BLaER1 treated with 17β-estradiol and CSF1 and Interleukin-3, amounts not matched to agents 10 nM and 100 nM (cell line): ENCODE data around the gene RAP2A.
A peak's percentile ranks its signal among the peaks of the same experiment; 100 is the strongest.

Experiments used
- H3K27ac ChIP-seq, 11 experiments: shearing (Covaris generic); formaldehyde crosslinking; 2 replicates each; pipeline ENCODE4 v1.8.1; 2022
- H3K27me3 ChIP-seq, 11 experiments: shearing (Covaris generic); formaldehyde crosslinking; 2 replicates each; pipeline ENCODE4 v1.8.1; 2022
- H3K36me3 ChIP-seq, 11 experiments: shearing (Covaris generic); formaldehyde crosslinking; 2 replicates each; pipeline ENCODE4 v1.8.1; 2022
- H3K4me1 ChIP-seq, 10 experiments: shearing (Covaris generic); formaldehyde crosslinking; 2 replicates each; pipeline ENCODE4 v1.8.1; 2022
- H3K4me2 ChIP-seq, 11 experiments: shearing (Covaris generic); formaldehyde crosslinking; 2 replicates each; pipeline ENCODE4 v1.8.1; 2022
- H3K4me3 ChIP-seq, 10 experiments: shearing (Covaris generic); formaldehyde crosslinking; 2 replicates each; pipeline ENCODE4 v1.8.1; 2022
- H3K9ac ChIP-seq, 11 experiments: shearing (Covaris generic); formaldehyde crosslinking; 2 replicates each; pipeline ENCODE4 v1.8.1; 2022
- H3K9me3 ChIP-seq, 11 experiments: shearing (Covaris generic); formaldehyde crosslinking; replicated peaks in 1 of 11; 2 replicates each; pipeline ENCODE4 v1.8.1; 2022
- H4K20me1 ChIP-seq, 11 experiments: shearing (Covaris generic); formaldehyde crosslinking; 2 replicates each; pipeline ENCODE4 v1.8.1; 2022
- Cebpa-rat ChIP-seq, 11 experiments: shearing (Covaris generic); IDR thresholded peaks; 2 replicates each; pipeline ENCODE4 v1.8.1; 2022

Gene RAP2A

GRCh38 chr13:97499181-97499580 lies 65.2 kb downstream of the RAP2A start:
- H3K9me3 ChIP-seq = 0 out of 22 replicates have a peak, but pooled peaks cover 0 to 3% (median 0%) of the 10 kb centered on the region in 11 experiments
- H4K20me1 ChIP-seq = no peaks in the 10 kb centered on the region
- 0 out of 22 replicates have a peak overlapping the region, but pooled peaks of 1 of the 11 experiments have one; percentile 15 for H3K4me2 ChIP-seq
- no peak for TF ChIP-seq Cebpa-rat (IDR thresholded peaks at IDR 0.05)
- no peak overlapping the region for H3K27ac ChIP-seq
- H3K36me3 ChIP-seq = no peaks in the 10 kb centered on the region
- H3K27me3 ChIP-seq = no peaks in the 10 kb centered on the region
- no peak overlapping the region for H3K9ac ChIP-seq
- no peak overlapping the region for H3K4me3 ChIP-seq
- peaks cover 0 to 13% (median 0%) of the 10 kb centered on the region in 10 experiments; a peak in 5 of 20 replicates for H3K4me1 ChIP-seq

- no peaks in the 10 kb centered on the region for H3K27me3 ChIP-seq
- H3K36me3 ChIP-seq = no peaks in the 10 kb centered on the region
- peaks cover 0 to 12% (median 0%) of the 10 kb centered on the region in 10 experiments; a peak in 5 of 20 replicates for H3K4me1 ChIP-seq
- no peak overlapping the region for H3K9ac ChIP-seq
- no peak overlapping the region for H3K27ac ChIP-seq
- 0 out of 22 replicates have a peak, but pooled peaks cover 0 to 3% (median 0%) of the 10 kb centered on the region in 11 experiments for H3K9me3 ChIP-seq
- H3K4me2 ChIP-seq = no peak overlapping the region
- H4K20me1 ChIP-seq = no peaks in the 10 kb centered on the region
- no peak overlapping the region for H3K4me3 ChIP-seq
- no peak for TF ChIP-seq Cebpa-rat (IDR thresholded peaks at IDR 0.05)
Measured at GRCh38 chr13:97502181-97502580, 68.2 kb downstream of the RAP2A start.

- Histone ChIP-seq H4K20me1 (no peaks in the 10 kb centered on the region), H3K36me3 (no peaks in the 10 kb centered on the region), H3K4me2 (no peak overlapping the region), H3K4me3 (no peak overlapping the region), H3K9ac (no peak overlapping the region), H3K9me3 (0 out of 22 replicates have a peak, but pooled peaks cover 0 to 3% (median 0%) of the 10 kb centered on the region in 11 experiments), H3K27me3 (no peaks in the 10 kb centered on the region), H3K4me1 (peaks cover 0 to 9% (median 0%) of the 10 kb centered on the region in 10 experiments; a peak in 4 of 20 replicates), H3K27ac (no peak overlapping the region)
- no peak for TF ChIP-seq Cebpa-rat (IDR thresholded peaks at IDR 0.05)
Measured at GRCh38 chr13:97502706-97503105, 68.7 kb downstream of the RAP2A start.

- H3K9me3 ChIP-seq = peaks cover 0 to 6% (median 1%) of the 10 kb centered on the region in 11 experiments; a peak in 7 of 22 replicates
- H3K27ac ChIP-seq = no peak overlapping the region
- no peak overlapping the region for H3K4me2 ChIP-seq
- H3K4me3 ChIP-seq = no peak overlapping the region
- H3K27me3 ChIP-seq = no peaks in the 10 kb centered on the region
- no peak for TF ChIP-seq Cebpa-rat (IDR thresholded peaks at IDR 0.05)
- H3K4me1 ChIP-seq = no peaks in the 10 kb centered on the region
- H4K20me1 ChIP-seq = no peaks in the 10 kb centered on the region
- H3K36me3 ChIP-seq = no peaks in the 10 kb centered on the region
- no peak overlapping the region for H3K9ac ChIP-seq
Measured at GRCh38 chr13:97505017-97505416, 71.0 kb downstream of the RAP2A start.

GRCh38 chr13:97506511-97506910 lies 72.5 kb downstream of the RAP2A start:
- H3K36me3 ChIP-seq = no peaks in the 10 kb centered on the region
- 0 out of 22 replicates have a peak, but pooled peaks of 1 of the 11 experiments have one; percentile 18 for TF ChIP-seq Cebpa-rat (IDR thresholded peaks at IDR 0.05)
- no peak overlapping the region for H3K4me2 ChIP-seq
- H3K4me3 ChIP-seq = no peak overlapping the region
- H3K27me3 ChIP-seq = no peaks in the 10 kb centered on the region
- H3K9ac ChIP-seq = no peak overlapping the region
- no peaks in the 10 kb centered on the region for H4K20me1 ChIP-seq
- peaks cover 2 to 20% (median 8%) of the 10 kb centered on the region in 11 experiments; a peak in 14 of 22 replicates for H3K9me3 ChIP-seq
- no peak overlapping the region for H3K27ac ChIP-seq
- H3K4me1 ChIP-seq = no peaks in the 10 kb centered on the region

- no peak for TF ChIP-seq Cebpa-rat (IDR thresholded peaks at IDR 0.05)
- Histone ChIP-seq H3K4me3 (no peak overlapping the region), H4K20me1 (no peaks in the 10 kb centered on the region), H3K9me3 (peaks cover 16 to 34% (median 24%) of the 10 kb centered on the region in 11 experiments; a peak in 20 of 22 replicates), H3K9ac (no peak overlapping the region), H3K4me2 (no peak overlapping the region), H3K4me1 (no peaks in the 10 kb centered on the region), H3K27me3 (no peaks in the 10 kb centered on the region), H3K36me3 (no peaks in the 10 kb centered on the region), H3K27ac (no peak overlapping the region)
Measured at GRCh38 chr13:97512732-97513131, 78.8 kb downstream of the RAP2A start.

- no peak overlapping the region for H3K27ac ChIP-seq
- no peaks in the 10 kb centered on the region for H3K4me1 ChIP-seq
Measured at GRCh38 chr13:97515643-97516042, 81.7 kb downstream of the RAP2A start.

GRCh38 chr13:97517967-97518366 lies 84.0 kb downstream of the RAP2A start:
- Histone ChIP-seq H3K27me3 (no peaks in the 10 kb centered on the region), H3K27ac (no peak overlapping the region), H3K9ac (no peak overlapping the region), H3K36me3 (no peaks in the 10 kb centered on the region), H4K20me1 (no peaks in the 10 kb centered on the region), H3K9me3 (peaks cover under 1 to 7% (median 3%) of the 10 kb centered on the region in 11 experiments; a peak in 18 of 22 replicates), H3K4me1 (no peaks in the 10 kb centered on the region), H3K4me2 (no peak overlapping the region), H3K4me3 (no peak overlapping the region)
- no peak for TF ChIP-seq Cebpa-rat (IDR thresholded peaks at IDR 0.05)

More at GRCh38 chr13:97515643-97516042, 81.7 kb downstream of the RAP2A start:
- no peak overlapping the region for H3K9ac ChIP-seq
- H4K20me1 ChIP-seq = no peaks in the 10 kb centered on the region
- no peaks in the 10 kb centered on the region for H3K36me3 ChIP-seq
- H3K27me3 ChIP-seq = no peaks in the 10 kb centered on the region
- H3K4me3 ChIP-seq = no peak overlapping the region
- H3K4me2 ChIP-seq = no peak overlapping the region
- no peak for TF ChIP-seq Cebpa-rat (IDR thresholded peaks at IDR 0.05)
- H3K9me3 ChIP-seq = peaks cover 11 to 26% (median 17%) of the 10 kb centered on the region in 11 experiments; a peak in 20 of 22 replicates
